ENCODE results near the gene MIER1.

- TF ChIP-seq, protein P1, sequence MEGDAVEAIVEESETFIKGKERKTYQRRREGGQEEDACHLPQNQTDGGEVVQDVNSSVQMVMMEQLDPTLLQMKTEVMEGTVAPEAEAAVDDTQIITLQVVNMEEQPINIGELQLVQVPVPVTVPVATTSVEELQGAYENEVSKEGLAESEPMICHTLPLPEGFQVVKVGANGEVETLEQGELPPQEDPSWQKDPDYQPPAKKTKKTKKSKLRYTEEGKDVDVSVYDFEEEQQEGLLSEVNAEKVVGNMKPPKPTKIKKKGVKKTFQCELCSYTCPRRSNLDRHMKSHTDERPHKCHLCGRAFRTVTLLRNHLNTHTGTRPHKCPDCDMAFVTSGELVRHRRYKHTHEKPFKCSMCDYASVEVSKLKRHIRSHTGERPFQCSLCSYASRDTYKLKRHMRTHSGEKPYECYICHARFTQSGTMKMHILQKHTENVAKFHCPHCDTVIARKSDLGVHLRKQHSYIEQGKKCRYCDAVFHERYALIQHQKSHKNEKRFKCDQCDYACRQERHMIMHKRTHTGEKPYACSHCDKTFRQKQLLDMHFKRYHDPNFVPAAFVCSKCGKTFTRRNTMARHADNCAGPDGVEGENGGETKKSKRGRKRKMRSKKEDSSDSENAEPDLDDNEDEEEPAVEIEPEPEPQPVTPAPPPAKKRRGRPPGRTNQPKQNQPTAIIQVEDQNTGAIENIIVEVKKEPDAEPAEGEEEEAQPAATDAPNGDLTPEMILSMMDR (IDR thresholded peaks at IDR 0.05): no peak
- no peak for TF ChIP-seq POLR2AphosphoS5 (IDR thresholded peaks at IDR 0.05; ENCODE audit: low read depth, low read length)
These were observed 56.9 kb downstream of the MIER1 start for GRCh38 chr1:66981679-66982078.
